Lower leg skin (tissue), 3 donors: Measurements from ENCODE around the gene RYK.

ENCODE experiments used
- POLR2A ChIP-seq, 2 donors: fragments of 450-650 bp; IDR thresholded peaks; one replicate each; pipeline ENCODE4 v1.6.1; 2016 to 2017; ENCODE audit warnings: antibody characterized with exemption in 2 of 2, mild to moderate bottlenecking in 1 of 2, moderate library complexity in 1 of 2
- TF ChIP-seq, protein P1 (sequence below), 3 donors: fragments of 450-650 bp; IDR thresholded peaks; one replicate each; pipeline ENCODE4 v1.5.1; 2016; ENCODE audit warnings: antibody characterized with exemption in 3 of 3, mild to moderate bottlenecking in 3 of 3, moderate library complexity in 2 of 3

DNA sequence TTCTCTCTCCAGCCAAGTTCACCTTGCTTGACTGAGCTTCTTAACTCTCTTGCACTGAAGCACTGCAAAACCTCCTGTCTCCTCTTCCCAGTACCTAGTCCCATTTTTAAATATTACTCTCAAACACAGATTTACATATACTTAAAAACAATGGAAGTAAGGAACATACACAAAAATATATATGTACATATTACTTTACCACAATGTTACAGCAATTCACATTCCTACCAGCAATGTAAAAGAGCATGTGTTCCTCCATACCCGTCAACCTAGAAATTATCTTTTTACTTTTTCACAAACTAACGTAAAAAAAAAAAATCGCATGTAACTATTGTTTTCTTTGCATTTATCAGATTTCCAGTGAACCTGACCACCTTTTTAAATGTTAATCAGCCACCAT, 60.4 kb downstream of the RYK start:
- TF ChIP-seq POLR2A (IDR thresholded peaks at IDR 0.05), result no peak
- TF ChIP-seq, protein P1, sequence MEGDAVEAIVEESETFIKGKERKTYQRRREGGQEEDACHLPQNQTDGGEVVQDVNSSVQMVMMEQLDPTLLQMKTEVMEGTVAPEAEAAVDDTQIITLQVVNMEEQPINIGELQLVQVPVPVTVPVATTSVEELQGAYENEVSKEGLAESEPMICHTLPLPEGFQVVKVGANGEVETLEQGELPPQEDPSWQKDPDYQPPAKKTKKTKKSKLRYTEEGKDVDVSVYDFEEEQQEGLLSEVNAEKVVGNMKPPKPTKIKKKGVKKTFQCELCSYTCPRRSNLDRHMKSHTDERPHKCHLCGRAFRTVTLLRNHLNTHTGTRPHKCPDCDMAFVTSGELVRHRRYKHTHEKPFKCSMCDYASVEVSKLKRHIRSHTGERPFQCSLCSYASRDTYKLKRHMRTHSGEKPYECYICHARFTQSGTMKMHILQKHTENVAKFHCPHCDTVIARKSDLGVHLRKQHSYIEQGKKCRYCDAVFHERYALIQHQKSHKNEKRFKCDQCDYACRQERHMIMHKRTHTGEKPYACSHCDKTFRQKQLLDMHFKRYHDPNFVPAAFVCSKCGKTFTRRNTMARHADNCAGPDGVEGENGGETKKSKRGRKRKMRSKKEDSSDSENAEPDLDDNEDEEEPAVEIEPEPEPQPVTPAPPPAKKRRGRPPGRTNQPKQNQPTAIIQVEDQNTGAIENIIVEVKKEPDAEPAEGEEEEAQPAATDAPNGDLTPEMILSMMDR (IDR thresholded peaks at IDR 0.05), result no peak
